WTC11 (cell line): ENCODE data around the gene SLC25A30. TPM values are rescaled to one million over a fixed set of nuclear protein-coding genes. Genes with fewer than 3 reads are reported as not detected.

ENCODE experiments used
- ATAC-seq: fragments of 200-7000 bp; cut with Tn5 transposase; 2 replicates; pipeline ENCODE4 v1.10.0; 2021; ENCODE audit warnings: mild to moderate bottlenecking, moderate library complexity
- CTCF ChIA-PET: fragments of 300-600 bp; sonication (Branson Sonifier 250); formaldehyde crosslinking; loops from one replicate; lab custom pipeline; 2021; ENCODE audit warnings: antibody characterized with exemption; lab: Charles Lee
- POLR2A ChIA-PET: fragments of 350-600 bp; sonication (Branson Sonifier 250); formaldehyde crosslinking; loops from one replicate; lab custom pipeline; 2021; ENCODE audit warnings: antibody characterized with exemption; lab: Charles Lee
- DNase-seq: peaks from one replicate; pipeline ENCODE4 v3.0.0; 2021; ENCODE audit warnings: low spot score
- H3K27ac Mint-ChIP-seq: 2 replicates; pipeline ENCODE4 v1.8.0; 2021; ENCODE audit warnings: mixed read lengths
- H3K27me3 Mint-ChIP-seq: 2 replicates; pipeline ENCODE4 v1.8.0; 2021; ENCODE audit warnings: low read depth, mild to moderate bottlenecking, moderate library complexity, mixed read lengths
- H3K36me3 Mint-ChIP-seq: 2 replicates; pipeline ENCODE4 v1.8.0; 2021; ENCODE audit warnings: mixed read lengths
- H3K4me1 Mint-ChIP-seq: 2 replicates; pipeline ENCODE4 v1.8.0; 2022; ENCODE audit warnings: mixed read lengths
- H3K4me3 Mint-ChIP-seq: 2 replicates; pipeline ENCODE4 v1.8.0; 2021; ENCODE audit warnings: mild to moderate bottlenecking, moderate library complexity, mixed read lengths
- H3K9me3 Mint-ChIP-seq: 2 replicates; pipeline ENCODE4 v1.8.0; 2021; ENCODE audit warnings: mixed read lengths
- CREM ChIP-seq: sonication (generic); formaldehyde crosslinking; IDR thresholded peaks from 2 replicates; pipeline ENCODE4 v1.8.1; 2022; ENCODE audit warnings: mild to moderate bottlenecking, missing genetic modification reagents, moderate library complexity
- ELF4 ChIP-seq: sonication (generic); formaldehyde crosslinking; IDR thresholded peaks from 2 replicates; pipeline ENCODE4 v1.8.1; 2022; ENCODE audit warnings: low read depth, mild to moderate bottlenecking, moderate library complexity, missing genetic modification reagents
- EMX1 ChIP-seq: fragments of 250-450 bp; sonication (Bioruptor Pico); IDR thresholded peaks from 2 replicates; pipeline ENCODE4 v1.8.0; 2021; ENCODE audit warnings: mild to moderate bottlenecking
- ERG ChIP-seq: fragments of 250-450 bp; sonication (Bioruptor Pico); IDR thresholded peaks from 2 replicates; pipeline ENCODE4 v1.8.0; 2021; ENCODE audit warnings: mild to moderate bottlenecking
- FOXP1 ChIP-seq: sonication (generic); formaldehyde crosslinking; IDR thresholded peaks from 2 replicates; pipeline ENCODE4 v1.8.0; 2022; ENCODE audit warnings: missing genetic modification reagents, mild to moderate bottlenecking, moderate library complexity, borderline replicate concordance
- IRF2 ChIP-seq: sonication (generic); formaldehyde crosslinking; IDR thresholded peaks from 2 replicates; pipeline ENCODE4 v1.8.0; 2022; ENCODE audit warnings: low read depth, missing genetic modification reagents, borderline replicate concordance
- JUN ChIP-seq: sonication (generic); formaldehyde crosslinking; IDR thresholded peaks from 2 replicates; pipeline ENCODE4 v1.8.0; 2023; ENCODE audit warnings: mild to moderate bottlenecking, missing genetic modification reagents
- MYBL2 ChIP-seq: sonication (generic); formaldehyde crosslinking; IDR thresholded peaks from 2 replicates; pipeline ENCODE4 v1.8.1; 2023; ENCODE audit warnings: mild to moderate bottlenecking, moderate library complexity, missing genetic modification reagents
- NFATC4 ChIP-seq: fragments of 250-450 bp; sonication (Bioruptor Pico); IDR thresholded peaks from 2 replicates; pipeline ENCODE4 v1.9.0; 2021; ENCODE audit warnings: mild to moderate bottlenecking
- NFYB ChIP-seq: sonication (generic); formaldehyde crosslinking; conservative IDR thresholded peaks from 2 replicates; pipeline ENCODE4 v1.8.0; 2022; ENCODE audit warnings: low read depth, missing genetic modification reagents
- OVOL2 ChIP-seq: fragments of 250-450 bp; sonication (Bioruptor Pico); IDR thresholded peaks from 2 replicates; pipeline ENCODE4 v1.9.0; 2021; ENCODE audit warnings: mild to moderate bottlenecking, borderline replicate concordance
- SMAD3 ChIP-seq: sonication (generic); formaldehyde crosslinking; IDR thresholded peaks from 2 replicates; pipeline ENCODE4 v1.8.0; 2022; ENCODE audit warnings: missing genetic modification reagents, mild to moderate bottlenecking, borderline replicate concordance
- SMAD4 ChIP-seq: sonication (generic); formaldehyde crosslinking; IDR thresholded peaks from 2 replicates; pipeline ENCODE4 v1.8.0; 2022; ENCODE audit warnings: mild to moderate bottlenecking, missing genetic modification reagents
- STAT6 ChIP-seq: sonication (generic); formaldehyde crosslinking; conservative IDR thresholded peaks from 2 replicates; pipeline ENCODE4 v1.8.1; 2023; ENCODE audit warnings: mild to moderate bottlenecking, low read depth, missing genetic modification reagents, moderate library complexity
- ZNF138 ChIP-seq: sonication (generic); formaldehyde crosslinking; conservative IDR thresholded peaks from 2 replicates; pipeline ENCODE4 v1.8.1; 2022; ENCODE audit warnings: mild to moderate bottlenecking, moderate library complexity, missing genetic modification reagents
- ZNF423 ChIP-seq: fragments of 250-450 bp; sonication (Bioruptor Pico); IDR thresholded peaks from 2 replicates; pipeline ENCODE4 v2.1.2; 2022; ENCODE audit warnings: mild to moderate bottlenecking, moderate library complexity
- total RNA-seq: library from RNA; stranded (reverse); gene quantifications from 3 replicates; pipeline ENCODE4 v1.2.3, GENCODE V29; 2021
- TF ChIP-seq, protein P1 (sequence below): fragments of 250-450 bp; sonication (Bioruptor Pico); IDR thresholded peaks from 2 replicates; pipeline ENCODE4 v1.9.0; 2021; ENCODE audit warnings: moderate library complexity, mild to moderate bottlenecking, inconsistent platforms, borderline replicate concordance
- TF ChIP-seq, protein P2 (sequence below): sonication (generic); formaldehyde crosslinking; IDR thresholded peaks from 2 replicates; pipeline ENCODE4 v1.8.1; 2023; ENCODE audit warnings: mild to moderate bottlenecking, missing genetic modification reagents, moderate library complexity
- TF ChIP-seq, protein P3 (sequence below): sonication (generic); formaldehyde crosslinking; IDR thresholded peaks from 2 replicates; pipeline ENCODE4 v1.8.1; 2023; ENCODE audit warnings: mild to moderate bottlenecking, missing genetic modification reagents

The SLC25A30 gene
- total RNA-seq, 1 experiment from 2014 or later = 8.2 TPM

GRCh38 chr13:45464687-45465453, 46.7 kb upstream of the SLC25A30 start, which contains the start of gene COG3 (continued):
- 0 out of 2 replicates have a peak, but pooled peaks have one; percentile 76 for TF ChIP-seq MYBL2

- H3K27ac Mint-ChIP-seq = peak overlapping the region; percentile 97
- H3K9me3 Mint-ChIP-seq = peaks cover 9% of the 10 kb centered on the region
- ChIA-PET POLR2A (interaction anchor here (1.8 kb wide), 1 partner anchor 46 kb away, joined by 5 read pairs; the partner anchor contains the start of gene SLC25A30), CTCF (interaction anchor here (1.3 to 1.6 kb wide), 2 partner anchors 70 to 93 kb away, joined by 5 to 7 read pairs; no protein-coding TSS in a partner anchor)
- H3K27me3 Mint-ChIP-seq = peaks cover 25% of the 10 kb centered on the region
- H3K4me3 Mint-ChIP-seq = peak overlapping the region; percentile 90
- ATAC-seq (no peak), DNase-seq (no peak)
- H3K36me3 Mint-ChIP-seq = no peaks in the 10 kb centered on the region
- peaks cover 30% of the 10 kb centered on the region for H3K4me1 Mint-ChIP-seq
- TF ChIP-seq SMAD3 (CRISPR knock-in tag) (no peak), FOXP1 (CRISPR knock-in tag) (no peak), NFYB (CRISPR knock-in tag) (no peak), ZNF423 (CRISPR knock-in tag) (no peak), JUN (CRISPR knock-in tag) (no peak), IRF2 (no peak), OVOL2 (CRISPR knock-in tag) (no peak), CREM (no peak), ERG (CRISPR knock-in tag) (no peak), ZNF138 (CRISPR knock-in tag) (no peak), STAT6 (CRISPR knock-in tag) (no peak), SMAD4 (CRISPR knock-in tag) (no peak), NFATC4 (no peak)
- TF ChIP-seq, protein P1, sequence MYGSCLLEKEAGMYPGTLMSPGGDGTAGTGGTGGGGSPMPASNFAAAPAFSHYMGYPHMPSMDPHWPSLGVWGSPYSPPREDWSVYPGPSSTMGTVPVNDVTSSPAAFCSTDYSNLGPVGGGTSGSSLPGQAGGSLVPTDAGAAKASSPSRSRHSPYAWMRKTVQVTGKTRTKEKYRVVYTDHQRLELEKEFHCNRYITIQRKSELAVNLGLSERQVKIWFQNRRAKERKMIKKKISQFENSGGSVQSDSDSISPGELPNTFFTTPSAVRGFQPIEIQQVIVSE (CRISPR knock-in tag) = no peak
- TF ChIP-seq, protein P2, sequence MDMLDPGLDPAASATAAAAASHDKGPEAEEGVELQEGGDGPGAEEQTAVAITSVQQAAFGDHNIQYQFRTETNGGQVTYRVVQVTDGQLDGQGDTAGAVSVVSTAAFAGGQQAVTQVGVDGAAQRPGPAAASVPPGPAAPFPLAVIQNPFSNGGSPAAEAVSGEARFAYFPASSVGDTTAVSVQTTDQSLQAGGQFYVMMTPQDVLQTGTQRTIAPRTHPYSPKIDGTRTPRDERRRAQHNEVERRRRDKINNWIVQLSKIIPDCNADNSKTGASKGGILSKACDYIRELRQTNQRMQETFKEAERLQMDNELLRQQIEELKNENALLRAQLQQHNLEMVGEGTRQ (CRISPR knock-in tag) = no peak
Measured at GRCh38 chr13:45464141-45464686, 46.0 kb upstream of the SLC25A30 start.

DNA sequence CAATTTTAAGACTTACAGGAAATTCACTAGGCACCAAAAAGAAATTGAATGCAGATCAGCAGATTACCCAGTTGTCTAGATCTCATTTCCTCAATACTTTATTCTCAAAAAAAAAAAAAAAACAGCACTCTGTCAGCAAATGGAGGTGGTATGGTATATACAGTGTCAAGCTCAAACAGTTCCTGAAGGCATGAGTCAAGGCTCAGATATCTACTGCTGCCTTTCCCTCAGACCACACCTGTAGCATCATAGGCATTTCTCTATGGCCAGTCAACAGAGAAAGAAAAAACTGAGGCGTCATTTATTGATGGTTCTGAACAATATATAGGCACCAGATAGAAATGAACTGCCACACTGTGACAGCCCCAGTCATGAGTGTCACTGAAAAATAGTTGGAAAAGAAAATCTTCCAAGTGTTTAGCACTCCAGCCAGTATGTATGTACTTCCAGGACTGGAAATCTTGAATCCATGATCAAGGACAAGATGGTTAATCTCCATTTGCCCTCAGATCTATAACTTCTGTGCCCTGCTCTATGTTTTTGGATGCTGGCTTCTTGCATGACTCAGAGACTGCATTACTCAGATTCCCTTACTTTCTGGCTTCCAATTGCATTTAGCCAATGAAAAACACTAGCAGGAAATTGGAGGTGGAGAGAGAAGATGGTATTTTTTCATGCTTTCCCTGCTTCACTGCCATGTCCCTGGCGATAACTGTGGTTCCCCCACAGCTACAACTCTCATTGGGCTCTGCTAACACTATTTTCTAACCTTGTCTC, 38.2 kb upstream of the SLC25A30 start:
- ATAC-seq (no peak), DNase-seq (no peak)
- CTCF ChIA-PET = no interaction called here
- Mint-ChIP-seq H3K9me3 (peaks cover 29% of the 10 kb centered on the region), H3K27me3 (peaks cover 28% of the 10 kb centered on the region), H3K27ac (no peak overlapping the region), H3K4me1 (peaks cover 6% of the 10 kb centered on the region), H3K36me3 (no peaks in the 10 kb centered on the region), H3K4me3 (no peak overlapping the region)
- POLR2A ChIA-PET = no interaction called here
- TF ChIP-seq EMX1 (CRISPR knock-in tag) (no peak), ZNF138 (CRISPR knock-in tag) (no peak), NFYB (CRISPR knock-in tag) (no peak), ELF4 (no peak)
- TF ChIP-seq, protein P3, sequence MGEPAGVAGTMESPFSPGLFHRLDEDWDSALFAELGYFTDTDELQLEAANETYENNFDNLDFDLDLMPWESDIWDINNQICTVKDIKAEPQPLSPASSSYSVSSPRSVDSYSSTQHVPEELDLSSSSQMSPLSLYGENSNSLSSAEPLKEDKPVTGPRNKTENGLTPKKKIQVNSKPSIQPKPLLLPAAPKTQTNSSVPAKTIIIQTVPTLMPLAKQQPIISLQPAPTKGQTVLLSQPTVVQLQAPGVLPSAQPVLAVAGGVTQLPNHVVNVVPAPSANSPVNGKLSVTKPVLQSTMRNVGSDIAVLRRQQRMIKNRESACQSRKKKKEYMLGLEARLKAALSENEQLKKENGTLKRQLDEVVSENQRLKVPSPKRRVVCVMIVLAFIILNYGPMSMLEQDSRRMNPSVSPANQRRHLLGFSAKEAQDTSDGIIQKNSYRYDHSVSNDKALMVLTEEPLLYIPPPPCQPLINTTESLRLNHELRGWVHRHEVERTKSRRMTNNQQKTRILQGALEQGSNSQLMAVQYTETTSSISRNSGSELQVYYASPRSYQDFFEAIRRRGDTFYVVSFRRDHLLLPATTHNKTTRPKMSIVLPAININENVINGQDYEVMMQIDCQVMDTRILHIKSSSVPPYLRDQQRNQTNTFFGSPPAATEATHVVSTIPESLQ (CRISPR knock-in tag) = no peak
